ENCODE measurements around the gene TMEM86A. TPM values are rescaled to one million over a fixed set of nuclear protein-coding genes. Genes with fewer than 3 reads are reported as not detected.

TMEM86A gene
- total RNA-seq, 1 experiment from 2014 or later: 0.09 TPM

GRCh38 chr11:18739685-18740084, 41.1 kb downstream of the TMEM86A start:
- Histone ChIP-seq H3K4me3 (ENCODE audit: low read depth, low read length, poor library complexity, severe bottlenecking) (no peak overlapping the region), H3K4me1 (ENCODE audit: insufficient read depth, low read length, poor library complexity, severe bottlenecking) (no peaks in the 10 kb centered on the region), H3K27ac (ENCODE audit: low read depth, low read length, poor library complexity, severe bottlenecking) (no peak overlapping the region), H3K9me3 (ENCODE audit: low read depth, low read length, poor library complexity, severe bottlenecking) (no peaks in the 10 kb centered on the region), H3K36me3 (ENCODE audit: insufficient read depth, low read length, poor library complexity, severe bottlenecking) (no peaks in the 10 kb centered on the region), H3K27me3 (replicated peaks; ENCODE audit: insufficient read depth, low read depth, low read length, poor library complexity) (no peaks in the 10 kb centered on the region)
- intact Hi-C loops (cut with micrococcal nuclease; ENCODE audit: unreplicated experiment): loop anchor here (10.0 kb wide), 1 partner anchor 495 kb away; the partner anchor contains the start of gene SAA2
- CTCF ChIA-PET: no interaction called here
- TF ChIP-seq CTCF (conservative IDR thresholded peaks at IDR 0.05; ENCODE audit: low read depth, low read length) (no peak), EZH2 (IDR thresholded peaks at IDR 0.05; ENCODE audit: borderline replicate concordance, low read depth, low read length, poor library complexity, severe bottlenecking) (no peak)
- no TSS peak for BruUV-seq (replicated peaks)
- no peak for DNase-seq (ENCODE audit: low spot score)
- POLR2A ChIA-PET (ENCODE audit: low non-redundant PET): no interaction called here

- Histone ChIP-seq H3K36me3 (ENCODE audit: insufficient read depth, low read length, poor library complexity, severe bottlenecking) (no peaks in the 10 kb centered on the region), H3K4me3 (ENCODE audit: low read depth, low read length, poor library complexity, severe bottlenecking) (no peak overlapping the region), H3K27me3 (replicated peaks; ENCODE audit: insufficient read depth, low read depth, low read length, poor library complexity) (no peaks in the 10 kb centered on the region), H3K27ac (ENCODE audit: low read depth, low read length, poor library complexity, severe bottlenecking) (no peak overlapping the region), H3K4me1 (ENCODE audit: insufficient read depth, low read length, poor library complexity, severe bottlenecking) (no peaks in the 10 kb centered on the region), H3K9me3 (ENCODE audit: low read depth, low read length, poor library complexity, severe bottlenecking) (no peaks in the 10 kb centered on the region)
- intact Hi-C loops (cut with micrococcal nuclease; ENCODE audit: unreplicated experiment): no loop called here
- POLR2A ChIA-PET (ENCODE audit: low non-redundant PET): no interaction called here
- CTCF ChIA-PET: no interaction called here
- BruUV-seq (replicated peaks): no TSS peak
- TF ChIP-seq EZH2 (IDR thresholded peaks at IDR 0.05; ENCODE audit: borderline replicate concordance, low read depth, low read length, poor library complexity, severe bottlenecking) (no peak), CTCF (conservative IDR thresholded peaks at IDR 0.05; ENCODE audit: low read depth, low read length) (no peak)
- DNase-seq (ENCODE audit: low spot score): no peak
Measured at GRCh38 chr11:18741783-18742182, 43.2 kb downstream of the TMEM86A start.

GRCh38 chr11:18743365-18743764, 44.8 kb downstream of the TMEM86A start:
- Histone ChIP-seq H3K36me3 (ENCODE audit: insufficient read depth, low read length, poor library complexity, severe bottlenecking) (no peaks in the 10 kb centered on the region), H3K27me3 (replicated peaks; ENCODE audit: insufficient read depth, low read depth, low read length, poor library complexity) (no peaks in the 10 kb centered on the region), H3K4me1 (ENCODE audit: insufficient read depth, low read length, poor library complexity, severe bottlenecking) (no peaks in the 10 kb centered on the region), H3K4me3 (ENCODE audit: low read depth, low read length, poor library complexity, severe bottlenecking) (no peak overlapping the region), H3K9me3 (ENCODE audit: low read depth, low read length, poor library complexity, severe bottlenecking) (no peaks in the 10 kb centered on the region), H3K27ac (ENCODE audit: low read depth, low read length, poor library complexity, severe bottlenecking) (no peak overlapping the region)
- POLR2A ChIA-PET (ENCODE audit: low non-redundant PET): no interaction called here
- CTCF ChIA-PET: no interaction called here
- no peak for DNase-seq (ENCODE audit: low spot score)
- intact Hi-C loops (cut with micrococcal nuclease; ENCODE audit: unreplicated experiment): no loop called here
- TF ChIP-seq CTCF (conservative IDR thresholded peaks at IDR 0.05; ENCODE audit: low read depth, low read length): no peak
- no peak for TF ChIP-seq EZH2 (IDR thresholded peaks at IDR 0.05; ENCODE audit: borderline replicate concordance, low read depth, low read length, poor library complexity, severe bottlenecking)
- no TSS peak for BruUV-seq (replicated peaks)

Measured in A673 (cell line).